Epithelial cell of proximal tubule (primary cell): ENCODE measurements around the gene FOXJ2. TPM values are rescaled to one million over a fixed set of nuclear protein-coding genes. Genes with fewer than 3 reads are reported as not detected.

Source experiments
- DNase-seq: peaks from one replicate; pipeline ENCODE4 v3.0.0-alpha.2; 2011; ENCODE audit warnings: low read depth
- H3K4me3 ChIP-seq: 2 replicates; pipeline ENCODE4 v1.5.1; 2011; ENCODE audit warnings: low read depth, mild to moderate bottlenecking, low read length
- total RNA-seq: library from RNA; depleted of rRNA; stranded (reverse); fragments of >200 nt; gene quantifications from 2 replicates; pipeline ENCODE4 v1.2.3, GENCODE V29; 2015
- TF ChIP-seq, protein P1 (sequence below): conservative IDR thresholded peaks from 2 replicates; pipeline ENCODE4 v1.5.1; 2012; ENCODE audit warnings: low read depth, mild to moderate bottlenecking, low read length

FOXJ2 gene
- total RNA-seq, 1 donor from 2014 or later = 9.4 TPM

DNA sequence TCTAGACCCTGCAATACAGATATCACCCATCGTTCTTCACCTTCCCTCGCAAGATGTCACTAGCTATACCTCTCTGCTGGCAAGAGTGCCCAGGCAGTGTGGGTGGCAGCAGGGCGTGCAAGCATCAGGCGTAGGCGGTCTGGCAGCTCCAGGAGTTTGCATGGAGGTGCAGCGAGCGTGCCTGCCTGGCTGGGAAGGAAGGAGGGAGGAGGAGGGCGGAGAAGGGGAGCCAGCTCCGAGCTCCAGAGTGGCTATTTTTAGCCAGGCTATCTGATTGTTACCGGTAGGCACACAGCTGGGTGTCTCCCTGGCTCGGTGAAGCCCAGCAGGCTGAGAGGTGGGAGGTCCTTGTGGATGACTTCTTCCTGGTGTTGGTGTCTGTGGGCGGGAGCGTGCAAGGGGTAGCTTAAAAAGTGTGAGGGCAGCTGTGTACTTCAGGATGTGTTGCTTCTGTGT is 6.2 kb downstream of the FOXJ2 start:
- TF ChIP-seq, protein P1, sequence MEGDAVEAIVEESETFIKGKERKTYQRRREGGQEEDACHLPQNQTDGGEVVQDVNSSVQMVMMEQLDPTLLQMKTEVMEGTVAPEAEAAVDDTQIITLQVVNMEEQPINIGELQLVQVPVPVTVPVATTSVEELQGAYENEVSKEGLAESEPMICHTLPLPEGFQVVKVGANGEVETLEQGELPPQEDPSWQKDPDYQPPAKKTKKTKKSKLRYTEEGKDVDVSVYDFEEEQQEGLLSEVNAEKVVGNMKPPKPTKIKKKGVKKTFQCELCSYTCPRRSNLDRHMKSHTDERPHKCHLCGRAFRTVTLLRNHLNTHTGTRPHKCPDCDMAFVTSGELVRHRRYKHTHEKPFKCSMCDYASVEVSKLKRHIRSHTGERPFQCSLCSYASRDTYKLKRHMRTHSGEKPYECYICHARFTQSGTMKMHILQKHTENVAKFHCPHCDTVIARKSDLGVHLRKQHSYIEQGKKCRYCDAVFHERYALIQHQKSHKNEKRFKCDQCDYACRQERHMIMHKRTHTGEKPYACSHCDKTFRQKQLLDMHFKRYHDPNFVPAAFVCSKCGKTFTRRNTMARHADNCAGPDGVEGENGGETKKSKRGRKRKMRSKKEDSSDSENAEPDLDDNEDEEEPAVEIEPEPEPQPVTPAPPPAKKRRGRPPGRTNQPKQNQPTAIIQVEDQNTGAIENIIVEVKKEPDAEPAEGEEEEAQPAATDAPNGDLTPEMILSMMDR = no peak
- DNase-seq = no peak

GRCh38 chr12:8040791-8041190 is 8.3 kb downstream of the FOXJ2 start:
- TF ChIP-seq, protein P1 = no peak
- no peak for DNase-seq
- H3K4me3 ChIP-seq = no peak overlapping the region

More for the DNA sequence above, 6.2 kb downstream of the FOXJ2 start:
- peak overlapping the region; percentile 31 for H3K4me3 ChIP-seq

GRCh38 chr12:8045952-8046944 is 13.7 kb downstream of the FOXJ2 start:
- no peak for DNase-seq
- H3K4me3 ChIP-seq = no peak overlapping the region
- TF ChIP-seq, protein P1 = peak; percentile 93

DNA sequence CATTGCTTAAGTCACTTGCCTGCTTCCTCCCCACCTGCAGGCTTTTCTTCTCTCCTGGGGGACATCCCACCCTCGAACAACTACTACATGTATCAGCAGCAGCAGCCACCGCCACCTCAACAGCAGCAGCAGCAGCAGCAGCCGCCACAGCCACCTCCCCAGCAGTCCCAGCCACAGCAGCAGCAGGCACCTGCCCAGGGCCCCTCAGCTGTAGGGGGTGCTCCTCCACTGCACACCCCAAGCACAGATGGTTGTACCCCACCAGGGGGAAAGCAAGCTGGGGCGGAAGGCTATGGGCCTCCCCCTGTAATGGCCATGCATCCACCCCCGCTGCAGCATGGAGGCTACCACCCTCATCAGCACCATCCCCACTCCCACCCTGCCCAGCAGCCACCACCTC is 15.3 kb downstream of the FOXJ2 start:
- no peak overlapping the region for H3K4me3 ChIP-seq
- TF ChIP-seq, protein P1 = no peak
- DNase-seq = no peak

- TF ChIP-seq, protein P1 = no peak
- no peak for DNase-seq
- H3K4me3 ChIP-seq = no peak overlapping the region
These were observed 16.4 kb downstream of the FOXJ2 start for GRCh38 chr12:8048906-8049305.

- TF ChIP-seq, protein P1 = no peak
- no peak overlapping the region for H3K4me3 ChIP-seq
- no peak for DNase-seq
These were observed 18.2 kb downstream of the FOXJ2 start for GRCh38 chr12:8050600-8051250.
